GM19438 (cell line): Measurements from ENCODE around the gene CACNA1I.

Experiments
- ATAC-seq: cut with Tn5 transposase; IDR thresholded peaks from one replicate; pipeline ENCODE4 v1.9.1; 2021; ENCODE audit warnings: low read depth; ENCODE audit not compliant: unreplicated experiment

Gene CACNA1I

DNA sequence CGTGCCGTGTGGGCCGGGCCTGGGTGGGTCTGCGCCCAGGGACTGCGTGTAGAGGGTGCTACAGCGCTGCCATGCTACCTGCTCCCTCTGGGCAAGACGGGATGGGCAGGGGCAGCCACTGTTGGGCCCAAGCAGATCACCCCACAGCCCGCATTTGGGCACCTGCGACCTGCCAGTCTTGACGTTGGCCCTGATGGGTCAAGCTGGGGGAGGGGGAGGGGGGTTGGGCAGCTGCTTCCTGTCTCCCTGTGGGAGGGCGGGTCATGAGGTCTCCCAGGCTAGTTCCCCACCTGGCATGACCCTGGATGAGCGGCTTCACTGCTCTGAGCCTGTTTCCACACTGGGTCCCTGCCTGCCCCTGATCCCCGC, 35.2 kb upstream of the CACNA1I start:
- no peak for ATAC-seq

DNA sequence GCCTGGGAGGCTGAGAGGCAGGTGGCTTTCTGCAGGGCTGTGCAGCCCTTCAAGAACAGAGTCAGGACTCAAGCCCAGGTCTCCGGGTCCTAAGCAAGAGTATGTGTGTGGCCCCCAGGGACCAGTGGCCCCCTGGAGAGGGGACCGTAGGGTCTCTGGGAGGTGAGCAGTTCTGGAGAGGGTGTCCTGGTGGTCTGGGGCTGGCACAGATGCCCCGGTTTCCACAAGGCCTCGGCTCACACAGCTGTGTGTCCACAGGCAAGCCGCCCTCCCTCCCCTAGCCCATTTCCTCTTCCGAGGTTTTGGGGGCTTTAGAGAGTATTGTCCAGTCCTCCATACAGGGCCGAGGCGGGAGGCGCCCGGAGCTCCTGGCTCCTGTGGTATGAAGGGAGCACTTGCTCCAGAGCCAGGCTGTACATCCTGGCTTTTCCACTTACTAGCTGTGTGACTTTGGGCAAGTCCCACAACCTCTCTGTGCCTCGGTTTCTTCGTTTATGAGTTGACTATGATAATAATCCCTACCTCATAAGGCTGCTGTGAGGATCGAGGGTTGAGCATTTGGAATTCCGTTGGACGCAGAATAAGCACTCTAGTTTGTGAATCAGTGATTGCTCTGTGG, 34.6 kb upstream of the CACNA1I start:
- no peak for ATAC-seq

- no peak for ATAC-seq
These were observed 33.8 kb upstream of the CACNA1I start for GRCh38 chr22:39536711-39537110.

- ATAC-seq: no peak
These were observed 32.6 kb upstream of the CACNA1I start for GRCh38 chr22:39537975-39538374.

DNA sequence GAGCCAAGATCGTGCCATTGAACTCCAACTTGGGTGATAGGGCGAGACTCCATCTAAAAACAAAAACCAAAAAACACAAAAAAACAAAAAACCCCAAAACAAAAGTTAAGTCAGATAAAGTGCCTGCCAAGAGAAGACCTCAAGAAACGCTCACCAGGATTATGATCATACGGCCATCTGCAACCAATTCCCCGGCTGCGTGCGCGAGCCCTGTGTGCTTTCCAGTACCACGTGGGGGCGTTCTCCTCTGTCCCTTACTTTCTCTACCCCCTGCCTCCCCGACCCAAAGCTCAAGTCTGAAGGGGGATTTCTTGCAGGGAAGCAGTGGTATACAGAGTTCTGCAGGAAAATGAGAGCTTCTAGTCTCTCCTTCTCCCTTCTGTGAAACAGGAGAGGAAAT, 27.5 kb upstream of the CACNA1I start:
- ATAC-seq: no peak

DNA sequence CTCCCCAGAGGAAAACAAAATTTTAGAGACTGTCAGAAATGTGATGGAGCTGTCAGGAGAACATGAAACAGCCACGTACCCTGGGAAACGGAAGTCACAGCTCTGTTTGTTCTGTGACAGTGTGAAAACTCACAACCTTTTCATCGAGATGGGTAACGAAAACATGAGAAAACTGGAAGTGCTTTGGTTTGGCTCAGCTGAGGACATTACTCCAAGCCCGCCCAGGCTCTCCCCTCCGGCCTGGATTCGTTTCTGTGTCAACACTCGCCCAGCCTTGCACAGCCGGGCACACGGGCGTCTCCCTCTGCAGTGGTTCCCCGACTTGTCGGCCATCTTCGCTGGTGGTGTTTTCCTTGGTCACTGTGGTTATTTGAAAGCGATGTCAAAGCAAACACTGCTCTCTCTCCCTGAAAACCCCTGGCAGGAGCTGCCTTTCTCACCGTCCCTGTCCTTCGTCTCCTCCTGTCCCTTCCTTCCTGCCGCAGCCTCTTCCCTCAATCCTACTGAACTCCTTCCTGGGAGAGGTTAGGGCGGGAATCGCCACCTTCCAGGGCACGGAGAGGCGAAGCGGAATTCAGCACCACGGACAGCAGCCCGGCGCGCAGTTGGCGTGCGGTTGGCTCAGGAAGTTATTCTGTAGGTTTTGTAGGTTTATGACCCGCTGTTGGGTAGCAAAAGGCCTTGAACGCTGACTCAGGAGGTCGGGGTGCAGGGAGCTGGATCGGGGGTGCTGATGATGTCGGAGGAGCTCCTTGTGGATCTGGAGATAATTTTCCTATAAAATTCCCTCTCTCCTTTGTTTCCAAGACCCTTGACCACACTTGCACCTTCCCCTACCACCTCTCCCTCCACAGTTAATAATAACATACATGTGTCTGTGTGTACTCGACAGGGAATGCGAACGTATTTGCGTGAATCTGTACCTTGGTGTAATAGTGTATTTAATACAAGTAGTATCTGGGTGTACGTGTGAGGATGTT, 24.9 kb upstream of the CACNA1I start:
- ATAC-seq: no peak

DNA sequence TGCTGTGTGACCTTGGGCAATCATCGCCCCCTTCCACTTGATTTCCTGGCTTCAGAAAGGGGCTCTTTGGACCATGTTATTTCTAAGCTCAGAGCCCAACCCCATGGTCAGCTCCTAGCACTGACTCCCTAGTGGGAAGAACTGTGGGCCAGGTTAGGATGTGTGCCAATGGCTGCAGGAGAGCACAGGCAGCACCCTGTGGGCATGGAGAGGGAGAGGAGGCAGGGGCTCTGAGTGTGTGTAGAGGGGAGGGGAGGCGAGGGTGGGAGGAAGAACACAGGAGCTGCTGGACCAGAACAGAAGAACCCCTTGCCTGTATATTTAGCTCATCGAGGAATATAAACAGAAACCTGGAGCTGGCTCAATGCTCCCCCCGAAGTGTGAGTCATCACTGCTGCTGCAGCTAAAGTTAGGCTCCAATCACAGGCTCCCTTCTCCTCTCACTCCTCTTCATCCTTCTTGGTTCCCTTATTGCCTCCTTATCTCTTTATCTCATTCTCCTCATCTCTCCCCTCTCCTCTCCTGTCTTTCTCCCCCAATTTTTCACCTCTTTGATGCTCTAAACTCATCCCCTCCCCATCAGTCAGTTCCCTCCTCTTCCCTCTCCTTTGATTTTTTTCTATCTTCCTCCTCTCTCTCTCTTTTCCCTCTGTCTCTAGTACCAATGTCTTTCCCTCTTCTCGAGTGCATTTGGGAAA, 23.5 kb upstream of the CACNA1I start:
- no peak for ATAC-seq

GRCh38 chr22:39547587-39547947, 23.0 kb upstream of the CACNA1I start:
- ATAC-seq: no peak

DNA sequence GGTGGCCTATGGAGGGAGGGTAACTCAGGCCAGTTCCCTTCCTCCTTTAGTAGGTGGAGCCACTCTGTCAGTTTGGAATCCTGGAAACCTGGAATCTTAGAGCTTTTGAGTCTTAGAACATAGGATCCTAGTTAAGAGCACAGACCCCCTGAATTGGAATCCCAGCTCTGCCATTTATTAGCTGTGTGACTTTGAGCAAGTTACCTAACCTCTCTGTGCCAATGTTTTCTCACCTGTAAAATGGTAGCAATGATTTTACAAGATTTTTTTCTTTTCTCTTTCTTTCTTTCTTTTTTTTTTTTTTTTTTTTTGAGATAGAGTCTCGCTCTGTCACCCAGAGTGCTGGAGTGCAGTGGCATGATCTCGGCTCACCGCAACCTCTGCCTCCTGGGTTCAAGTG, 17.1 kb upstream of the CACNA1I start:
- ATAC-seq: no peak

DNA sequence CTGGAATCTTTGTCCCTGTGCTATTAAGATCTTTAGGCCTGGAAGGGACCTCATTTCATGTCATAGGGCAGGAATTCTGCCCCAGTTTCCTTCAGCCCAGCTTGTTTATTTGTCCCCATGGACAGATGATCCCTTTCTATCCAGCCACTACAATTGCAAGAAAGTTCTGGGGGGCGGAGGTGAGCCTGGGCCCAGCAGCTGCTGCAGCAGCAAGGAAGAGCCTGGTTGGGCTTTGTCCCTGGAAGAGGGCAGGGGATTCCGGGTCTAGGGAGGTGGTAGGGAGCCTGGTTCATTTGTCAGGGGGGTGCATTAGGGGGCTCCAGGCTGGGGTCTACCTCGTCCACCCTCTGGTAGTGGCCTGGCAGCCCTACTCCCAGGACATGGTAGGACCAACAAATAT, 16.4 kb upstream of the CACNA1I start:
- no peak for ATAC-seq

GRCh38 chr22:39556970-39557841, 13.3 kb upstream of the CACNA1I start:
- no peak for ATAC-seq

GRCh38 chr22:39558254-39558727, 12.3 kb upstream of the CACNA1I start:
- no peak for ATAC-seq

- no peak for ATAC-seq
These were observed 11.6 kb upstream of the CACNA1I start for GRCh38 chr22:39558950-39559349.

DNA sequence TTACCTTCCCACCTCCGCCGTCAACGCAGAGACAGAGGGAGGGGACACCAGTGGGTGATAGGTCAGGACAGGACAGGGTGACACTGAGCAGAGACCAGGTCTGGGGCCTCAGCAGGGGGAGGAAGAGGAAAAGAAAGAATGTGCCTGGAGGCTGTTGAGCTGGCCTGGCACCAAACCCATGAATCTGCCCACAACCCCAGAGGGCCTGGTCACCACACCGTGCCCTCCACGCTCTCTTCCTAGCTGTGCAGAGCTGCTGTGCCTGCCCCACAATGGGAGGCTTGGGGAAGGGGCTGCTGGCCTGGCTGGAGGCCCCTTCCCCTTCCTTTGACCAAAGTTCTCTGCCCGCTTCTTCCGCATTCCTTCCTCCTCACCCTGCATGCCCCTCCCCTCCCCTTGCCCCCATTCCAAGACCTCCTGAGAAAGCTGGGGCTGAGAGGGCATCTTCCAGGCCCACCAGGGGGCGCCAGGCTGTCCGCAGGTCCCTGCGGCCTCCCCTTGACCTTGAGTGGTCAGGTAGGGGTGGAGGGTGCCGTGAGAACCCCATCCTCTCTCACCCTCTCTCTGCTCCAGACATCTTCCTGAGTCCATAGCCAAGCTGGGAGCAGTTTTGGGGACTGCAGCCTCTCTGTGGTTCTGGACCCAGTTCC, 11.0 kb upstream of the CACNA1I start:
- no peak for ATAC-seq

- ATAC-seq: no peak
These were observed 10.4 kb upstream of the CACNA1I start for GRCh38 chr22:39560127-39560526.

DNA sequence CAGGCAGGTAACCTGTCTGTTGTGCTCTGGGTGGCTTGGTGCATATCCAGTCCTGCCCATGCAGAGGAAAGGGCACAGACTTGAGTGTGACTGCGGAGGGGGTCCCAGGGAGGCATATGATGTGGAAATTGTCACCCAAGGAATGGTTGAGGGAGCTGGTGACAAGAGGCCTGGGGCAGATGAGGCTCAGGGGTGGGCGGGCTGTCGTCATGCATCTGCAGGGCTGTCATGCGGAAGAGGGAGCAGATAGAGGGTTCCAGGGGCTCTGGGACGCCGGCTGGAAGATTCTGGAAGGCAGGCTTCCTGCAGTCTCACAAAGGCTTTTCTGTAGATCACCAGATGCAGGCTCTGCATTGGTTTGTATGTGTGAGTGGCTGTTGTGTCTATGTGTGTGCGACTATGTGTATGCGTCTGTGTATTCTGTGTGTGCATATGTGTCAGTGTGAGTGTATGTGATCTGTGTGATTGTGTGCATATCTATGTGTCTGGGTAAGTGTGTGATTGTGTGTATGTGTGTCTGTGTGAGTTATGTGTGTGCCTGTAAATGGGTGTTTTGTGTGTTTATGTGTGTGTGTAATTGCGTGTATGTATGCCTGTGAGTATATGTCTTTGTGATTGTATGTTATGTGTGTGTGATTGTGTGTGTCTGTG, 7.6 kb upstream of the CACNA1I start:
- ATAC-seq: no peak

DNA sequence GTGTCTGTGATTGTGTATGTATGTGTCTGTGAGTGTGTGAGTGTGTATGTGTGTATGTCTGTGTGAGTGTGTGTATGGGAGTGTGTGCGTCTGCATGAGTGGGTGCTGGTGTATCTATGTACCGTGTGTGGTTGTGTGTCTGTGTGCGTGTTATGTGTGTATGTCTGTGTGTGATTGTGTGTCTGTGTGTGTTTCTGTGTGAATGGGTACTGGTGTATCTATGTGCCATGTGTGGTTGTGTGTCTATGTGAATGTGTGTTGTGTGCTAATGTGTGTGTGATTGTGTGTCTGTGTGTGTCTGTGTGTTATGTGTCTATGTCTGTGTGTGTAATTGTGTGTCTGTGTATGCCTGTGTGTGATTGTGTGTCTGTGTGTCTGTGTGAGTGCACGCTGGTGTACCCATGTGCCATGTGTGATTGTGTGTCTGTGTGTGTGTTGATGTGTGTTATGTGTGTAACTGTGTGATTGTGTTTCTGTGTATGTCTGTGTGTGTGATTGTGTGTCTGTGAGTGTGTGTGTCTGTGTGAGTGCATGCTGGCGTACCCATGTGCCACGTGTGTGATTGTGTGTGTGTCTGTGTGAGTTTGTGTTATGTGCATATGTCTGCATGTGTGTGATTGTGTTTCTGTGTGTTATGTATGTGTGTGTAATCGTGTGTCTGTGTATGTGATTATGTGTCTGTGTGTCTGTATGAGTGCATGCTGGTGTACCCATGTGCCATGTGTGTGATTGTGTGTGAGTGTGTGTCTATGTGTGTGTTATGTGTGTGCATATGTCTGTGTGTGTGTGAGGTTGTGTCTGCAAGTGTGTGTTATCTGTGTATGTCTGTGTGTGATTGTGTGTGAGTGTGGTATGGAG, 6.8 kb upstream of the CACNA1I start:
- no peak for ATAC-seq

GRCh38 chr22:39565414-39565944, 5.1 kb upstream of the CACNA1I start:
- no peak for ATAC-seq
